ENCODE data around the gene DOCK2.

DNA sequence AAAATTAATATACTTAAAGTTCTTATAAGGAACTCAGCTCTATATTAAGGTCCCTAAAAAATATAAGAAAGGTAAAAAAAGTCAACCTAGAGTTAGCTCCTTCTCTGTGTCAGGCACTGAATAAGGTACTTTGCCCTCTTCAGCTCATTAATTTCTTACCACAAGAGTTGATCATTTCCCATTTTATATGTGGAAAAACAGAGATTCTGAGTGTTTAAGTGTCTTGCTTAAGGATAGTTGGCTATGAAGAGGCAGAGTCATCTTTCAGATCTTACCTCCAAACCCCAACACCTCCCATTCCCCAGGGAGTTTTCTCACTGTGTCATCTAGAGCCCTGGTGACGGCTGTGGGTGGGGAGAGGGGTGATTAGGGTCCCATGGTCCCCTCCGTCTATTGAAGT lies 302.7 kb downstream of the DOCK2 start:
- TF ChIP-seq, protein P1, sequence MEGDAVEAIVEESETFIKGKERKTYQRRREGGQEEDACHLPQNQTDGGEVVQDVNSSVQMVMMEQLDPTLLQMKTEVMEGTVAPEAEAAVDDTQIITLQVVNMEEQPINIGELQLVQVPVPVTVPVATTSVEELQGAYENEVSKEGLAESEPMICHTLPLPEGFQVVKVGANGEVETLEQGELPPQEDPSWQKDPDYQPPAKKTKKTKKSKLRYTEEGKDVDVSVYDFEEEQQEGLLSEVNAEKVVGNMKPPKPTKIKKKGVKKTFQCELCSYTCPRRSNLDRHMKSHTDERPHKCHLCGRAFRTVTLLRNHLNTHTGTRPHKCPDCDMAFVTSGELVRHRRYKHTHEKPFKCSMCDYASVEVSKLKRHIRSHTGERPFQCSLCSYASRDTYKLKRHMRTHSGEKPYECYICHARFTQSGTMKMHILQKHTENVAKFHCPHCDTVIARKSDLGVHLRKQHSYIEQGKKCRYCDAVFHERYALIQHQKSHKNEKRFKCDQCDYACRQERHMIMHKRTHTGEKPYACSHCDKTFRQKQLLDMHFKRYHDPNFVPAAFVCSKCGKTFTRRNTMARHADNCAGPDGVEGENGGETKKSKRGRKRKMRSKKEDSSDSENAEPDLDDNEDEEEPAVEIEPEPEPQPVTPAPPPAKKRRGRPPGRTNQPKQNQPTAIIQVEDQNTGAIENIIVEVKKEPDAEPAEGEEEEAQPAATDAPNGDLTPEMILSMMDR (IDR thresholded peaks at IDR 0.05): no peak
- no peak for TF ChIP-seq POLR2AphosphoS5 (IDR thresholded peaks at IDR 0.05)
- TF ChIP-seq POLR2A (IDR thresholded peaks at IDR 0.05): no peak
